Measurements from ENCODE around the gene PLPP3. TPM values are rescaled to one million over a fixed set of nuclear protein-coding genes. Genes with fewer than 3 reads are reported as not detected.

The PLPP3 gene
- total and polyA plus RNA-seq, 2 experiments from 2014 or later = 41.9 to 61.9 TPM

DNA sequence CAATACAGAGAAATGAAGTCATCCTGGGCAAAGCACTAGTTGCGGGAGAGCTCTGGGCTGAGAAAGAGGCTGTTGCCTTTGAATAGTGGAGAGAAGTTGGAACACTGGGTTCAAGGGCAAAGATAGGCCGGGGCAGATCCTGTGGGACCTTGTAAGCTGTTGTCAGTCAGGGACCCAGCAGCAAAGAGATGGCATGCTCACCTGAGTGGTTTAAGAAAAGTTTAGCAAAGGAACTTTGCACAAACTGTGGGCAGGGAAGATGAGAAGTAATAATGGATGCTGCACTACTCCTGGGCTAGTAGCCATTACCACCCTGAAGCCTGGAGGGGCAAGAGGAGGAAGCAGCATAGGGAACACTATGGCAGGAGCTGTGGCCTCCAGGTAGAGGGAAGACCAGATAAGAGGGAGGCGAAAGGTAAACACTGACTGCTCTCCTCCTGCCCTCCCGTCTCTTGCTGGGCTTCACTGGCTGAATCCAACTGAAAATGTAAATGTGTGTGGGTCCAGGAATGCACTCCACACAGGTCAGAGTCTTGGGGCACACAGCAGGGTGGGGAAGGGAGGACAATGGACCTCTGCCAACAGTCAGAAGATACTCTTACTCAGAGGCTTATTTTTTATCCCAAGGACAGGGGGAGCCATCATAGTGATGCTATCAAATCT, 129.2 kb downstream of the PLPP3 start:
- ATAC-seq (peak; percentile 58), DNase-seq (ENCODE audit: low spot score) (peak; percentile 47)
- TF ChIP-seq ZNF462 (CRISPR knock-in tag; IDR thresholded peaks at IDR 0.05) = peak; percentile 62; the same call in 1 of the 2 replicates
- no peak for TF ChIP-seq EZH2phosphoT487 (IDR thresholded peaks at IDR 0.05; ENCODE audit: unreplicated experiment)
- no peak for TF ChIP-seq CREB1 (CRISPR knock-in tag; IDR thresholded peaks at IDR 0.05; ENCODE audit: low read depth)
- Histone ChIP-seq H3K27me3 (ENCODE audit: insufficient read depth) (no peaks in the 10 kb centered on the region), H2AFZ (no peak overlapping the region), H3K79me2 (replicated peaks; ENCODE audit: insufficient read depth) (no peaks in the 10 kb centered on the region), H3K4me1 (ENCODE audit: insufficient read depth) (peaks cover 23% of the 10 kb centered on the region), H4K20me1 (replicated peaks; ENCODE audit: insufficient read depth) (no peaks in the 10 kb centered on the region), H3F3A (replicated peaks; ENCODE audit: low read depth) (peaks cover 3% of the 10 kb centered on the region; the same call in 1 of the 2 replicates), H3K9me2 (ENCODE audit: insufficient read depth) (no peaks in the 10 kb centered on the region), H3K4me2 (peak overlapping the region; percentile 42; the same call in 1 of the 2 replicates), H3K36me3 (ENCODE audit: insufficient read depth) (no peaks in the 10 kb centered on the region), H3K4me3 (no peak overlapping the region), H3K27ac (ENCODE audit: low read depth) (no peak overlapping the region)
- no peak overlapping the region; the same call in 2 of the 3 replicates for H3K4me3 Mint-ChIP-seq
- no peaks in the 10 kb centered on the region for H3K9me3 Mint-ChIP-seq
- H3K27ac Mint-ChIP-seq = no peak overlapping the region
- H3K36me3 Mint-ChIP-seq (ENCODE audit: low read depth) = no peaks in the 10 kb centered on the region
- H3K4me1 Mint-ChIP-seq = peaks cover 39% of the 10 kb centered on the region
- H3K27me3 Mint-ChIP-seq (ENCODE audit: insufficient read depth, low read depth, poor library complexity) = peaks cover 7% of the 10 kb centered on the region

- Histone ChIP-seq H3K79me2 (replicated peaks; ENCODE audit: insufficient read depth) (no peaks in the 10 kb centered on the region), H2AFZ (no peak overlapping the region), H3K27me3 (ENCODE audit: insufficient read depth) (no peaks in the 10 kb centered on the region), H3K27ac (ENCODE audit: low read depth) (no peak overlapping the region), H4K20me1 (replicated peaks; ENCODE audit: insufficient read depth) (no peaks in the 10 kb centered on the region), H3K4me3 (no peak overlapping the region), H3K36me3 (ENCODE audit: insufficient read depth) (no peaks in the 10 kb centered on the region), H3K9me2 (ENCODE audit: insufficient read depth) (0 out of 2 replicates have a peak, but pooled peaks cover 4% of the 10 kb centered on the region), H3K4me1 (ENCODE audit: insufficient read depth) (peaks cover 23% of the 10 kb centered on the region), H3K4me2 (no peak overlapping the region), H3F3A (replicated peaks; ENCODE audit: low read depth) (peaks cover 3% of the 10 kb centered on the region; the same call in 1 of the 2 replicates)
- Mint-ChIP-seq H3K4me1 (peaks cover 37% of the 10 kb centered on the region), H3K27ac (no peak overlapping the region), H3K27me3 (ENCODE audit: insufficient read depth, low read depth, poor library complexity) (peaks cover 5% of the 10 kb centered on the region), H3K9me3 (no peaks in the 10 kb centered on the region), H3K36me3 (ENCODE audit: low read depth) (no peaks in the 10 kb centered on the region), H3K4me3 (no peak overlapping the region)
- ATAC-seq (no peak), DNase-seq (ENCODE audit: low spot score) (no peak)
- TF ChIP-seq ZNF331 (CRISPR knock-in tag; IDR thresholded peaks at IDR 0.05; ENCODE audit: low read depth) (no peak), CREB1 (CRISPR knock-in tag; IDR thresholded peaks at IDR 0.05; ENCODE audit: low read depth) (no peak), EZH2phosphoT487 (IDR thresholded peaks at IDR 0.05; ENCODE audit: unreplicated experiment) (no peak), EZH2 (IDR thresholded peaks at IDR 0.05; ENCODE audit: low read depth, unreplicated experiment) (no peak), REST (IDR thresholded peaks at IDR 0.05; ENCODE audit: unreplicated experiment) (no peak), JUNB (IDR thresholded peaks at IDR 0.05; ENCODE audit: unreplicated experiment) (no peak), NANOG (IDR thresholded peaks at IDR 0.05; ENCODE audit: borderline replicate concordance) (no peak)
Observed at GRCh38 chr1:56448529-56449300, 130.6 kb downstream of the PLPP3 start.
